K562 (cell line): Measurements from ENCODE around the gene FBXW8. TPM values are rescaled to one million over a fixed set of nuclear protein-coding genes. Genes with fewer than 3 reads are reported as not detected.
A peak's percentile ranks its signal among the peaks of the same experiment; 100 is the strongest.

ENCODE experiments used
- ATAC-seq: fragments of 200-7000 bp; cut with Tn5 transposase; 3 replicates; pipeline ENCODE4 v1.9.1; 2020; ENCODE audit warnings: moderate library complexity
- BruUV-seq: library from RNA; stranded (reverse); fragments of 400-500 nt; replicated peaks from 2 replicates; lab custom pipeline; 2021; lab: Mats Ljungman, UMichigan
- CTCF ChIA-PET: fragments of 300-600 bp; formaldehyde crosslinking; extraction: SDS; loops from one replicate; lab custom pipeline; 2021; ENCODE audit warnings: low intra/inter-chr PET ratio; lab: Yijun Ruan, JAX
- POLR2A ChIA-PET: fragments of 300-600, 350-650 bp; sonication (Branson Sonifier 250); formaldehyde crosslinking; extraction: SDS; loops from one replicate; lab custom pipeline; 2021; ENCODE audit warnings: antibody characterized with exemption, inconsistent platforms; lab: Yijun Ruan, JAX
- DNase-seq, 4 experiments: peaks; one replicate each; pipeline versions ENCODE4 v3.0.0 to v3.0.0-alpha.2; 2011 to 2018; ENCODE audit warnings: low spot score in 3 of 4, mixed read lengths in 3 of 4; ENCODE audit errors: extremely low read depth in 1 of 4
- FAIRE-seq: peaks from 2 replicates; lab custom pipeline; 2011; peaks lifted over from hg19 to GRCh38; lab: Jason Lieb, UNC
- H2AFZ ChIP-seq: 2 replicates; pipeline ENCODE4 v1.6.0; 2011; ENCODE audit warnings: low read depth, low read length, control low read depth, inconsistent platforms
- H3K27ac ChIP-seq: fragments of 200-600 bp; 3 replicates; pipeline ENCODE4 v1.8.0; 2011; ENCODE audit warnings: low read depth, mild to moderate bottlenecking, control low read depth, inconsistent platforms, low read length, moderate library complexity, mixed read lengths; ENCODE audit errors: extremely low read depth
- H3K27me3 ChIP-seq, 2 experiments: fragments of 300-600 bp in 1 of 2; 2 replicates in 1 of 2; 3 replicates in 1 of 2; pipeline versions ENCODE4 v1.6.0 to v1.8.0; 2011; ENCODE audit warnings: inconsistent platforms in 2 of 2, low read length in 2 of 2, mild to moderate bottlenecking in 1 of 2, mixed read lengths in 1 of 2, moderate library complexity in 1 of 2; ENCODE audit not compliant: control insufficient read depth in 2 of 2, insufficient read depth in 2 of 2
- H3K36me3 ChIP-seq: fragments of 300-600 bp; 3 replicates; pipeline ENCODE4 v1.8.0; 2011; ENCODE audit warnings: mild to moderate bottlenecking, low read length, inconsistent platforms; ENCODE audit not compliant: control insufficient read depth, insufficient read depth
- H3K4me1 ChIP-seq, 2 experiments: fragments of 200-600 bp in 1 of 2; replicated peaks in 1 of 2; 2 replicates in 1 of 2; 3 replicates in 1 of 2; pipeline versions ENCODE4 v1.5.1 to v1.8.0; 2011; ENCODE audit warnings: inconsistent platforms in 2 of 2, low read length in 2 of 2, mild to moderate bottlenecking in 1 of 2, mixed read lengths in 1 of 2, moderate library complexity in 1 of 2; ENCODE audit not compliant: control insufficient read depth in 2 of 2, insufficient read depth in 2 of 2
- H3K4me2 ChIP-seq: 2 replicates; pipeline ENCODE4 v1.6.1; 2011; ENCODE audit warnings: low read length, control low read depth, inconsistent platforms, mixed read lengths; ENCODE audit not compliant: insufficient read depth
- H3K4me3 ChIP-seq: fragments of 200-600 bp; sonication (generic), shearing (Covaris generic); 2 replicates; pipeline ENCODE4 v1.5.1; 2016; ENCODE audit warnings: control low read depth, inconsistent platforms
- H3K79me2 ChIP-seq: fragments of 200-600 bp; 3 replicates; pipeline ENCODE4 v1.8.0; 2011; ENCODE audit warnings: low read length, inconsistent platforms; ENCODE audit not compliant: control insufficient read depth, insufficient read depth
- H3K9ac ChIP-seq, 2 experiments: 2 replicates each; pipeline versions ENCODE4 v1.6.0 to v1.6.1; 2011; ENCODE audit warnings: low read depth in 2 of 2, low read length in 2 of 2, control low read depth in 1 of 2, inconsistent platforms in 1 of 2, mild to moderate bottlenecking in 1 of 2, mixed read lengths in 1 of 2; ENCODE audit not compliant: insufficient read depth in 1 of 2
- H3K9me1 ChIP-seq: one replicate; pipeline ENCODE4 v1.6.0; 2011; ENCODE audit warnings: inconsistent platforms, mild to moderate bottlenecking, low read length, moderate library complexity; ENCODE audit not compliant: control insufficient read depth, insufficient read depth
- H3K9me3 ChIP-seq: replicated peaks from 2 replicates; pipeline ENCODE4 v1.5.1; 2011; ENCODE audit warnings: low read depth, low read length, inconsistent platforms; ENCODE audit not compliant: control insufficient read depth, insufficient read depth
- H4K20me1 ChIP-seq: replicated peaks from 2 replicates; pipeline ENCODE4 v1.6.1; 2011; ENCODE audit warnings: low read length, inconsistent platforms, mixed read lengths; ENCODE audit not compliant: control insufficient read depth, insufficient read depth
- BCOR ChIP-seq: fragments of 450-650 bp; IDR thresholded peaks from 2 replicates; pipeline ENCODE4 v1.6.1; 2016
- BDP1 ChIP-seq: IDR thresholded peaks from 3 replicates; pipeline ENCODE4 v1.6.1; 2011; ENCODE audit not compliant: insufficient read length, insufficient read depth
- BRD9 ChIP-seq: fragments of 450-650 bp; IDR thresholded peaks from 2 replicates; pipeline ENCODE4 v1.6.1; 2018; ENCODE audit warnings: low read depth; ENCODE audit not compliant: partially characterized antibody
- CHD2 ChIP-seq: IDR thresholded peaks from 2 replicates; pipeline ENCODE4 v1.6.1; 2011; ENCODE audit warnings: low read depth, low read length
- CREB1 ChIP-seq, 2 experiments: sonication (generic) in 1 of 2; formaldehyde crosslinking in 1 of 2; IDR thresholded peaks; 2 replicates each; pipeline versions ENCODE4 v1.6.1 to v1.8.0; 2012 to 2022; ENCODE audit warnings: inconsistent platforms in 1 of 2, mild to moderate bottlenecking in 1 of 2, missing genetic modification reagents in 1 of 2, moderate library complexity in 1 of 2
- CTCFL ChIP-seq: IDR thresholded peaks from 2 replicates; pipeline ENCODE4 v1.6.1; 2011; ENCODE audit warnings: borderline replicate concordance, low read depth, mild to moderate bottlenecking, moderate library complexity, low read length; ENCODE audit not compliant: insufficient read depth, poor library complexity, severe bottlenecking
- ELF4 ChIP-seq: fragments of 450-650 bp; formaldehyde crosslinking; IDR thresholded peaks from 2 replicates; pipeline ENCODE4 v1.4.0; 2022; ENCODE audit warnings: missing genetic modification characterization
- KDM1A ChIP-seq, 2 experiments: fragments of 450-650 bp; IDR thresholded peaks; 2 replicates each; pipeline ENCODE4 v1.6.1; 2016; ENCODE audit warnings: mild to moderate bottlenecking in 2 of 2
- NFATC3 ChIP-seq: fragments of 450-650 bp; IDR thresholded peaks from 2 replicates; pipeline ENCODE4 v1.6.1; 2017; ENCODE audit warnings: mild to moderate bottlenecking
- NONO ChIP-seq, 2 experiments: fragments of 200-400 bp in 1 of 2; fragments of 450-650 bp in 1 of 2; formaldehyde crosslinking in 1 of 2; IDR thresholded peaks; 2 replicates each; pipeline ENCODE4 v1.6.1; 2017; ENCODE audit warnings: low read depth in 2 of 2, mild to moderate bottlenecking in 2 of 2, moderate library complexity in 2 of 2, low read length in 1 of 2
- SMAD2 ChIP-seq: fragments of 150-350 bp; IDR thresholded peaks from 2 replicates; pipeline ENCODE4 v1.6.1; 2014; ENCODE audit warnings: low read depth, mild to moderate bottlenecking, low read length
- ZNF212 ChIP-seq: fragments of 450-650 bp; formaldehyde crosslinking; IDR thresholded peaks from 2 replicates; pipeline ENCODE4 v1.4.0; 2020; ENCODE audit warnings: mild to moderate bottlenecking
- ZSCAN29 ChIP-seq: fragments of 450-650 bp; IDR thresholded peaks from 2 replicates; pipeline ENCODE4 v1.6.1; 2017
- ZSCAN32 ChIP-seq: fragments of 450-650 bp; formaldehyde crosslinking; IDR thresholded peaks from 2 replicates; pipeline ENCODE4 v1.4.0; 2020; ENCODE audit warnings: mild to moderate bottlenecking, moderate library complexity
- WGBS: fragments of 100-300 bp; shearing (Covaris generic); methylation state at CpG from one replicate; pipeline ENCODE4 v1.1.6; 2016; ENCODE audit warnings: low coverage, mixed read lengths; ENCODE audit not compliant: insufficient coverage; ENCODE audit errors: missing lambda C conversion rate; 5-methylcytosine and 5-hydroxymethylcytosine counted together
- in situ Hi-C: fragments of 300-500 bp; cut with MboI; formaldehyde crosslinking; loops from 4 replicates; pipeline ENCODE4 v1.15.0; 2018; ENCODE audit warnings: inconsistent platforms, mixed read lengths
- intact Hi-C: fragments of 100-400 bp; cut with micrococcal nuclease; formaldehyde crosslinking; loops from 2 replicates; pipeline ENCODE4 v1.14.2; 2022
- polyA plus RNA-seq, 8 experiments: library from polyadenylated mRNA; depleted of rRNA in 4 of 8; stranded (reverse) in 5 of 8; unstranded in 3 of 8; fragments of >200 nt; fragmentation: Nextera tagmentation in 2 of 8; fragmentation: Illumina TruSeq in 1 of 8; extraction: Ambion mirVana in 2 of 8; extraction: Trizol in 1 of 8; gene quantifications; 2 replicates each; pipeline versions ENCODE4 v1.2.1 to v1.2.3, GENCODE V29; 2011 to 2014; ENCODE audit warnings: inconsistent platforms in 1 of 8, missing spikeins in 1 of 8
- total RNA-seq, 7 experiments: library from RNA; depleted of rRNA in 6 of 7; stranded (reverse); fragments of >200 nt in 6 of 7; fragmentation: Illumina TruSeq in 2 of 7; extraction: Trizol in 2 of 7; gene quantifications; 2 replicates each; pipeline versions ENCODE4 v1.2.1 to v1.2.3, GENCODE V29; 2011 to 2021; ENCODE audit warnings: low replicate concordance in 1 of 7
- TF ChIP-seq, protein P1 (sequence below): fragments of 250-450 bp; sonication (Bioruptor Pico); IDR thresholded peaks from 2 replicates; pipeline ENCODE4 v1.5.0; 2020; ENCODE audit warnings: mild to moderate bottlenecking
- TF ChIP-seq, protein P2 (sequence below): fragments of 450-650 bp; conservative IDR thresholded peaks from 2 replicates; pipeline ENCODE4 v1.6.1; 2016; ENCODE audit warnings: missing genetic modification characterization, low read depth, mild to moderate bottlenecking, control low read depth, missing compliant biosample characterization
- TF ChIP-seq, protein P3 (sequence below): sonication (generic); formaldehyde crosslinking; IDR thresholded peaks from 2 replicates; pipeline ENCODE4 v1.8.1; 2022; ENCODE audit warnings: missing genetic modification reagents

Gene FBXW8
- total and polyA plus RNA-seq, 9 of the 15 experiments (the other 6 are each of a cell fraction or from before 2014, with no cell fraction given) = 0.58 to 8.3 (median 4.4) TPM

DNA sequence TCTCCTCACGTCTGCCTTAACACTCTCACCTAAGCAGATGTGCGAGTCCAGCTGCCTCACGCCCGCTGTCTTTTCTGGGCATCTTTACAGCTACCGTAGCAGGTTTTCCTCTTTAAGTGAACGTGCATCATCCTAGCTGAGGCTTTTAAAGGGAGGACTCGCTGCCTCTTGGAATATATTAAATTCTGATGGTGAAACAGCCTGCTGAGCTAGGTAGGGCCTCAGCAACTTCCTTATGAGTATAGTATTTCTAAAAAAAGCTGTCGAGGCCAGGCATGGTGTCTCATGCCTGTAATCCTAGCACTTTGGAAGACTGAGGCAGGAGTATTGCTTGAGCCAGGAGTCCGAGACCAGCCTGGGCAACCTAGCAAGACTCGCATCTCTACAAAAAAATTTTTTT, 156.3 kb downstream of the FBXW8 start (continued):
- TF ChIP-seq, protein P1, sequence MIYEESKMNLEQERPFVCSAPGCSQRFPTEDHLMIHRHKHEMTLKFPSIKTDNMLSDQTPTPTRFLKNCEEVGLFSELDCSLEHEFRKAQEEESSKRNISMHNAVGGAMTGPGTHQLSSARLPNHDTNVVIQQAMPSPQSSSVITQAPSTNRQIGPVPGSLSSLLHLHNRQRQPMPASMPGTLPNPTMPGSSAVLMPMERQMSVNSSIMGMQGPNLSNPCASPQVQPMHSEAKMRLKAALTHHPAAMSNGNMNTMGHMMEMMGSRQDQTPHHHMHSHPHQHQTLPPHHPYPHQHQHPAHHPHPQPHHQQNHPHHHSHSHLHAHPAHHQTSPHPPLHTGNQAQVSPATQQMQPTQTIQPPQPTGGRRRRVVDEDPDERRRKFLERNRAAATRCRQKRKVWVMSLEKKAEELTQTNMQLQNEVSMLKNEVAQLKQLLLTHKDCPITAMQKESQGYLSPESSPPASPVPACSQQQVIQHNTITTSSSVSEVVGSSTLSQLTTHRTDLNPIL = no peak
- TF ChIP-seq NONO (IDR thresholded peaks at IDR 0.05; ENCODE audit: low read depth in 2 of 2, low read length in 1 of 2) = no peak
- no peak for TF ChIP-seq ELF4 (CRISPR knock-in tag)
- TF ChIP-seq SMAD2 = no peak

DNA sequence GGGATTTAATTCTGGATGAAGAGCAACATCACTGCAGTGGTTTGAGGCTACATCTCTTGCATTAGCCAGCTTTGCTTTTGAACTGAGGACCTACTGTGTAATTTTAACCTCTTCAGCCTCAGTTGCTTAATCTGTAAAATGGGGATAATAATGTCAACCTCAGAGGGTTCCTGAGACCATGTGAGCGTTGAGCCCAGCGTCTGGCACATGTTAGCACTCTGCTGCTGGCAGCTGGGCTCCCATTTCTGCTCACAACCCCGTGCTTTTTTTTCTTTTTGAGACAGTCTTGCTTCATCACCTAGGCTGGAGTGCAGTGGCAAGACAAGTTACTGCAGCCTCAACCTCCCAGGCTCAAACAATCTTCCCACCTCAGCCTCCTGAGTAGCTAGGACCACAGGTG, 156.9 kb downstream of the FBXW8 start:
- in situ Hi-C loops (no loop called here), intact Hi-C loops (no loop called here)
- ATAC-seq (no peak), FAIRE-seq (peak; percentile 49), DNase-seq (no peak)
- Histone ChIP-seq H3K4me2 (no peak overlapping the region), H4K20me1 (no peaks in the 10 kb centered on the region), H3K27me3 (no peaks in the 10 kb centered on the region), H3K9ac (no peak overlapping the region), H3K4me3 (no peak overlapping the region), H3K4me1 (peaks cover 9 to 21% of the 10 kb centered on the region in 2 experiments; a peak in 3 of 5 replicates), H3K9me3 (no peaks in the 10 kb centered on the region), H3K79me2 (no peaks in the 10 kb centered on the region), H3K9me1 (no peaks in the 10 kb centered on the region), H3K27ac (no peak overlapping the region), H2AFZ (no peak overlapping the region), H3K36me3 (0 out of 3 replicates have a peak, but pooled peaks cover 5% of the 10 kb centered on the region)
- WGBS = 46% methylated on average over 3 of the region's 3 CpGs
- ChIA-PET CTCF (no interaction called here), POLR2A (interaction anchor here (1.3 kb wide), 1 partner anchor 31 kb away, joined by 4 read pairs; the partner anchor contains the start of gene TESC)
- no TSS peak for BruUV-seq
- TF ChIP-seq CTCFL (no peak), BCOR (peak; percentile 79), KDM1A (IDR thresholded peaks at IDR 0.05) (peak; percentile 21 to 48; a peak in 2 of 4 replicates), NFATC3 (no peak), CHD2 (no peak), BRD9 (no peak), ZSCAN29 (no peak), ZNF212 (CRISPR knock-in tag) (no peak), CREB1 (IDR thresholded peaks at IDR 0.05) (no peak), CREB1 (CRISPR knock-in tag; IDR thresholded peaks at IDR 0.05) (no peak), ZSCAN32 (CRISPR knock-in tag) (no peak), BDP1 (no peak)
- TF ChIP-seq, protein P2, sequence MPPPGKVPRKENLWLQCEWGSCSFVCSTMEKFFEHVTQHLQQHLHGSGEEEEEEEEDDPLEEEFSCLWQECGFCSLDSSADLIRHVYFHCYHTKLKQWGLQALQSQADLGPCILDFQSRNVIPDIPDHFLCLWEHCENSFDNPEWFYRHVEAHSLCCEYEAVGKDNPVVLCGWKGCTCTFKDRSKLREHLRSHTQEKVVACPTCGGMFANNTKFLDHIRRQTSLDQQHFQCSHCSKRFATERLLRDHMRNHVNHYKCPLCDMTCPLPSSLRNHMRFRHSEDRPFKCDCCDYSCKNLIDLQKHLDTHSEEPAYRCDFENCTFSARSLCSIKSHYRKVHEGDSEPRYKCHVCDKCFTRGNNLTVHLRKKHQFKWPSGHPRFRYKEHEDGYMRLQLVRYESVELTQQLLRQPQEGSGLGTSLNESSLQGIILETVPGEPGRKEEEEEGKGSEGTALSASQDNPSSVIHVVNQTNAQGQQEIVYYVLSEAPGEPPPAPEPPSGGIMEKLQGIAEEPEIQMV (tag) = no peak
- TF ChIP-seq, protein P3, sequence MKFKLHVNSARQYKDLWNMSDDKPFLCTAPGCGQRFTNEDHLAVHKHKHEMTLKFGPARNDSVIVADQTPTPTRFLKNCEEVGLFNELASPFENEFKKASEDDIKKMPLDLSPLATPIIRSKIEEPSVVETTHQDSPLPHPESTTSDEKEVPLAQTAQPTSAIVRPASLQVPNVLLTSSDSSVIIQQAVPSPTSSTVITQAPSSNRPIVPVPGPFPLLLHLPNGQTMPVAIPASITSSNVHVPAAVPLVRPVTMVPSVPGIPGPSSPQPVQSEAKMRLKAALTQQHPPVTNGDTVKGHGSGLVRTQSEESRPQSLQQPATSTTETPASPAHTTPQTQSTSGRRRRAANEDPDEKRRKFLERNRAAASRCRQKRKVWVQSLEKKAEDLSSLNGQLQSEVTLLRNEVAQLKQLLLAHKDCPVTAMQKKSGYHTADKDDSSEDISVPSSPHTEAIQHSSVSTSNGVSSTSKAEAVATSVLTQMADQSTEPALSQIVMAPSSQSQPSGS (CRISPR knock-in tag) = no peak
